Nephron progenitor cell (in vitro differentiated cells): ENCODE data around the gene GABRA6.

ENCODE experiments used
- DNase-seq: peaks from one replicate; pipeline ENCODE4 v3.0.0; 2021
- H3K27ac Mint-ChIP-seq: 2 replicates; pipeline ENCODE4 v1.8.0; 2021; ENCODE audit warnings: mild to moderate bottlenecking, moderate library complexity, mixed read lengths
- H3K27me3 Mint-ChIP-seq: 2 replicates; pipeline ENCODE4 v1.8.0; 2021; ENCODE audit warnings: mild to moderate bottlenecking, low read depth, mixed read lengths; ENCODE audit not compliant: poor library complexity
- H3K36me3 Mint-ChIP-seq: 2 replicates; pipeline ENCODE4 v1.8.0; 2021; ENCODE audit warnings: low read depth, mixed read lengths
- H3K4me1 Mint-ChIP-seq: 2 replicates; pipeline ENCODE4 v1.8.0; 2021; ENCODE audit warnings: mixed read lengths
- H3K4me3 Mint-ChIP-seq: 2 replicates; pipeline ENCODE4 v1.8.0; 2021; ENCODE audit warnings: mild to moderate bottlenecking, moderate library complexity, mixed read lengths
- H3K9me3 Mint-ChIP-seq: 2 replicates; pipeline ENCODE4 v1.8.0; 2021; ENCODE audit warnings: mild to moderate bottlenecking, moderate library complexity, mixed read lengths
- TF ChIP-seq, protein P1 (sequence below): fragments of 200-600 bp; sonication (generic); IDR thresholded peaks from 2 replicates; pipeline ENCODE4 v1.5.0; 2021; ENCODE audit warnings: antibody characterized with exemption

The GABRA6 gene

DNA sequence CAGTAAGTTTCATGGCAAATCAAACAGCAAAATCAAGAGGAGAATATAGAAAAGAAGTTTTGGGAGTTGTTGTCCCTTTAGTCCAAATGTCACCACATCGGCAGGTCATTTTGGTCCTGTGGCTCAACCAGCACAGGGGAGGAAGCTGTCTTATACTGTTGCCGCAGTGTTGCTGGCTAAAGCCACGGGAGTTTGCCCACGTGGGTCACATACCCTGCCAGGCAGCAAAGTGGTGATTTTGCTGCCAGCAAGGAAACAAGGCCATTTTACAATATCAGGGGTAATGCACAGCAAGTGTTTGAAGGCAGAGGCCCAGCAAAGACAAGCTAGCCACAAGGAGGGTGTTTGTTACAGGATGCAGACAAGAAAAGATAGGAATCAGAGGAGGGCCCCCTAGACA lies 14.5 kb downstream of the GABRA6 start:
- Mint-ChIP-seq H3K36me3 (no peaks in the 10 kb centered on the region), H3K27ac (no peak overlapping the region), H3K27me3 (no peaks in the 10 kb centered on the region), H3K4me1 (no peaks in the 10 kb centered on the region), H3K4me3 (no peak overlapping the region), H3K9me3 (no peaks in the 10 kb centered on the region)
- DNase-seq = no peak
- TF ChIP-seq, protein P1, sequence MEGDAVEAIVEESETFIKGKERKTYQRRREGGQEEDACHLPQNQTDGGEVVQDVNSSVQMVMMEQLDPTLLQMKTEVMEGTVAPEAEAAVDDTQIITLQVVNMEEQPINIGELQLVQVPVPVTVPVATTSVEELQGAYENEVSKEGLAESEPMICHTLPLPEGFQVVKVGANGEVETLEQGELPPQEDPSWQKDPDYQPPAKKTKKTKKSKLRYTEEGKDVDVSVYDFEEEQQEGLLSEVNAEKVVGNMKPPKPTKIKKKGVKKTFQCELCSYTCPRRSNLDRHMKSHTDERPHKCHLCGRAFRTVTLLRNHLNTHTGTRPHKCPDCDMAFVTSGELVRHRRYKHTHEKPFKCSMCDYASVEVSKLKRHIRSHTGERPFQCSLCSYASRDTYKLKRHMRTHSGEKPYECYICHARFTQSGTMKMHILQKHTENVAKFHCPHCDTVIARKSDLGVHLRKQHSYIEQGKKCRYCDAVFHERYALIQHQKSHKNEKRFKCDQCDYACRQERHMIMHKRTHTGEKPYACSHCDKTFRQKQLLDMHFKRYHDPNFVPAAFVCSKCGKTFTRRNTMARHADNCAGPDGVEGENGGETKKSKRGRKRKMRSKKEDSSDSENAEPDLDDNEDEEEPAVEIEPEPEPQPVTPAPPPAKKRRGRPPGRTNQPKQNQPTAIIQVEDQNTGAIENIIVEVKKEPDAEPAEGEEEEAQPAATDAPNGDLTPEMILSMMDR = no peak

DNA sequence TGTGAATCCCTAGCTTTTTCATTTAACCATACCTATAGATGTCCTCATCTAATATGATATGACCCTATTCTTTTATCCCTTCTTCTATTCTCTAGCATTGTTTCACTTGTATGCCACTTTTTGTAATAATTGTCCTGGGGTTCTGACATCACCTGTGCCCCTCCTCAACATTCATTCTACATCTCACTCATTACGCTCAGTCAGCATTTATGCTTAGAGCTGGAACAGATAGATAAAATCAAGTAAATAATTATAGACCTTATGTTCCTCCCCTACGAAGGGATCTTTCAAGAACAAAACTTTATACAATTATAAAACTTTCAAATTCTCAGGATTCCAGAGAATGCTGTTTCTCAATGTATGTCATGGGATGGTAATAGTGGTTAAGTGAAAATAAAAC lies 18.0 kb downstream of the GABRA6 start:
- H3K9me3 Mint-ChIP-seq = no peaks in the 10 kb centered on the region
- no peaks in the 10 kb centered on the region for H3K27me3 Mint-ChIP-seq
- H3K36me3 Mint-ChIP-seq = no peaks in the 10 kb centered on the region
- DNase-seq = no peak
- no peak overlapping the region for H3K27ac Mint-ChIP-seq
- no peaks in the 10 kb centered on the region for H3K4me1 Mint-ChIP-seq
- TF ChIP-seq, protein P1 = no peak
- H3K4me3 Mint-ChIP-seq = no peak overlapping the region

DNA sequence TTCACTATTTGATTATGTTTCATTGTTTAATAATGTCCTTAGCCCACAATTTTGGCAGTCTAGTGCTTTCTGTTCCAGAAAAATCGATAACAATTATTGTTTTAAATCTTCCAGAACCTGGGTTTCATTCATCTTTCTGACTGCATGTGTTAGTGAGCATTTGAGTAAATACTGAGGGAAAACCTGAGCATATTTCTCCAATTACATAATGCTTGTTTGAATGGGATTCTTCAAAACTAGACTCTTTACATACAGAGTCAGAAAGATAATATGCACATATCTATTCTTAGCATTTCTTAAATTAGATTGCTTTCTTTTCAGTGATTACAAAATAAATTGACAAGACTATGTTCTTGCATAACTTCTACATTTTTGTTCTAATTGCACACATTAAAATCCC lies 21.9 kb downstream of the GABRA6 start:
- no peaks in the 10 kb centered on the region for H3K9me3 Mint-ChIP-seq
- H3K4me3 Mint-ChIP-seq = no peak overlapping the region
- H3K4me1 Mint-ChIP-seq = no peaks in the 10 kb centered on the region
- H3K27ac Mint-ChIP-seq = no peak overlapping the region
- H3K27me3 Mint-ChIP-seq = no peaks in the 10 kb centered on the region
- DNase-seq = no peak
- TF ChIP-seq, protein P1 = no peak
- H3K36me3 Mint-ChIP-seq = no peaks in the 10 kb centered on the region

DNA sequence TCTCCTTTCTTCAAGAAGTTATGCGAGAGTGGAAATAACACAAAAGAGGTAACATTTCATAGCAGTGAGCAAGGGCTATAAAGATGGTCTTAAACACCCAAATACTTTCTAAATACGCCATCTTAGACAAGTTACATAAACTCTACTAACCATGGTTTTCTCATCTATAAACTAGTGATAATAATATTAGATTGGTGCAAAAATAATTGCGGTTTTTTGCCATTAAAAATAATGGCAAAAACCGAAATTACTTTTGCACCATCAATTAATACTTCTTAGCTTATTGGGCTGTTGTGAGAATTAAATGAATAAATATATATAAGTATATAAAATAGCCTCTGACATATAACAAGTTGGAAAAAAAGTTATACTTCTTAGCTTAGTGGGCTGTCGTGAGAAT lies 23.7 kb downstream of the GABRA6 start:
- Mint-ChIP-seq H3K9me3 (no peaks in the 10 kb centered on the region), H3K36me3 (no peaks in the 10 kb centered on the region), H3K27me3 (no peaks in the 10 kb centered on the region), H3K4me1 (no peaks in the 10 kb centered on the region), H3K27ac (no peak overlapping the region), H3K4me3 (no peak overlapping the region)
- TF ChIP-seq, protein P1 = no peak
- DNase-seq = no peak

DNA sequence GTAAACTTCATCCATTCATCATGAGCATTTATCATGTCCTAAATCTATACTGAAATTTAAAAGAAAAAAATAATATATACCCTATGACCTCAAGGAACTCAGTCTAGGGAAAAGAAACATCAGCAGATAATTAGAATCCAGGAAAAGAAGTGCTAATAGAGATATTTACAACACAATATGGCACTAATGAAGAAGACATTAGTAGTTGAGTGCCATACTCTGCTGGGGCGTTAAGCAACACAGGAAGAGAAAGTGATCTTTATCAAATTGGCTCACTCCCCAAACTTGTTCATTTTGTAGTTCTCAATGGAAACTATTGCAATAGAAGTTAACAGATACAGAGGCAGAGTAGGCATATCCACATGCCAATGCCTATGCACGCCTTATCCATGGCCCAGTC lies 27.5 kb downstream of the GABRA6 start:
- Mint-ChIP-seq H3K27ac (no peak overlapping the region), H3K4me1 (no peaks in the 10 kb centered on the region), H3K9me3 (no peaks in the 10 kb centered on the region), H3K36me3 (no peaks in the 10 kb centered on the region), H3K27me3 (no peaks in the 10 kb centered on the region), H3K4me3 (no peak overlapping the region)
- TF ChIP-seq, protein P1 = no peak
- DNase-seq = no peak

DNA sequence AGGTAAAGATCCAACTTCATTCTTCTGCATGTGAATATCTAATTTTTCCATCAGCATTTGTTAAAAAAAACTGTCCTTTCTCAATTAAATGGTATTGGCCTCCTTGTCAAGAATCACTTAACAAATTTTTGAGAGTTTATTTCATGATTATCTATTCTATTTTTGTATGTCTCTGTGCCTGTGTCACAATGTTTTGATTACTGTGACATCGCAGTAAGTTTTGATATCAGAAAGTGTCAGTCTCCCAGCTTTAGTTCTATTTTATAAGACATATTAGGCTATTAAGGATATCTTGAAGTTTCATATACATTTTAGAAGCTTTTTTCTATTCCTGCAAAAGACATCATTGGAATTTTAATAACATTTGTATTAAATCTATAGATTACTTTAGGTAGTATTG lies 33.6 kb downstream of the GABRA6 start:
- Mint-ChIP-seq H3K27ac (no peak overlapping the region), H3K4me3 (no peak overlapping the region), H3K9me3 (no peaks in the 10 kb centered on the region), H3K4me1 (no peaks in the 10 kb centered on the region), H3K36me3 (no peaks in the 10 kb centered on the region), H3K27me3 (no peaks in the 10 kb centered on the region)
- no peak for DNase-seq
- TF ChIP-seq, protein P1 = no peak
